Astrocyte of the spinal cord (primary cell): Measurements from ENCODE around the gene PCDHA12.
A peak's percentile ranks its signal among the peaks of the same experiment; 100 is the strongest.
"Not testable (repeated sequence)": the region's sequence is repeated elsewhere in the genome, so short reads cannot be mapped to it uniquely, and the experiment has no call there.

Source experiments
- DNase-seq: peaks from one replicate; pipeline ENCODE4 v3.0.0; 2011; ENCODE audit warnings: low read depth, low spot score
- H3K4me3 ChIP-seq: 2 replicates; pipeline ENCODE4 v1.5.1; 2011; ENCODE audit warnings: low read depth, mild to moderate bottlenecking, low read length, moderate library complexity
- in situ Hi-C: cut with HindIII; loops from 2 replicates; pipeline ENCODE4 v1.10.0; 2017; ENCODE audit warnings: low sequenced_read_pairs
- TF ChIP-seq, protein P1 (sequence below): IDR thresholded peaks from 2 replicates; pipeline ENCODE4 v1.5.1; 2012; ENCODE audit warnings: low read depth, mild to moderate bottlenecking, low read length, inconsistent platforms

The PCDHA12 gene

DNA sequence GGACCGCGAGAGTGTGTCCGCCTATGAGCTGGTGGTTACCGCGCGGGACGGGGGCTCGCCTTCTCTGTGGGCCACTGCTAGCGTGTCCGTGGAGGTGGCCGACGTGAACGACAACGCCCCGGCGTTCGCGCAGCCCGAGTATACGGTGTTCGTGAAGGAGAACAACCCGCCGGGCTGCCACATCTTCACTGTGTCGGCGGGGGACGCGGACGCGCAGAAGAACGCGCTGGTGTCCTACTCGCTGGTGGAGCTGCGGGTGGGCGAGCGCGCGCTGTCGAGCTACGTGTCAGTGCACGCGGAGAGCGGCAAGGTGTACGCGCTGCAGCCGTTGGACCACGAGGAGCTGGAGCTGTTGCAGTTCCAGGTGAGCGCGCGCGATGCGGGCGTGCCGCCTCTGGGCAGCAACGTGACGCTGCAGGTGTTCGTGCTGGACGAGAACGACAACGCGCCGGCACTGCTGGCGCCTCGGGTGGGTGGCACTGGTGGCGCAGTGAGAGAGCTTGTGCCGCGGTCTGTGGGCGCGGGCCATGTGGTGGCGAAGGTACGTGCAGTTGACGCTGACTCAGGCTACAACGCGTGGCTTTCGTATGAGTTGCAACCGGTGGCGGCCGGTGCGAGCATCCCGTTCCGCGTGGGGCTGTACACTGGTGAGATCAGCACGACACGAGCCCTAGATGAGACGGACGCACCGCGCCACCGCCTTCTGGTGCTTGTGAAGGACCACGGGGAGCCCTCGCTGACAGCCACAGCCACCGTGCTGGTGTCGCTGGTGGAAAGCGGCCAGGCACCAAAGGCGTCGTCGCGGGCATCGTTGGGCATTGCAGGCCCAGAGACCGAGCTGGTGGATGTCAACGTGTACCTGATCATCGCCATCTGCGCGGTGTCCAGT lies 39.2 kb upstream of the PCDHA12 start:
- TF ChIP-seq, protein P1, sequence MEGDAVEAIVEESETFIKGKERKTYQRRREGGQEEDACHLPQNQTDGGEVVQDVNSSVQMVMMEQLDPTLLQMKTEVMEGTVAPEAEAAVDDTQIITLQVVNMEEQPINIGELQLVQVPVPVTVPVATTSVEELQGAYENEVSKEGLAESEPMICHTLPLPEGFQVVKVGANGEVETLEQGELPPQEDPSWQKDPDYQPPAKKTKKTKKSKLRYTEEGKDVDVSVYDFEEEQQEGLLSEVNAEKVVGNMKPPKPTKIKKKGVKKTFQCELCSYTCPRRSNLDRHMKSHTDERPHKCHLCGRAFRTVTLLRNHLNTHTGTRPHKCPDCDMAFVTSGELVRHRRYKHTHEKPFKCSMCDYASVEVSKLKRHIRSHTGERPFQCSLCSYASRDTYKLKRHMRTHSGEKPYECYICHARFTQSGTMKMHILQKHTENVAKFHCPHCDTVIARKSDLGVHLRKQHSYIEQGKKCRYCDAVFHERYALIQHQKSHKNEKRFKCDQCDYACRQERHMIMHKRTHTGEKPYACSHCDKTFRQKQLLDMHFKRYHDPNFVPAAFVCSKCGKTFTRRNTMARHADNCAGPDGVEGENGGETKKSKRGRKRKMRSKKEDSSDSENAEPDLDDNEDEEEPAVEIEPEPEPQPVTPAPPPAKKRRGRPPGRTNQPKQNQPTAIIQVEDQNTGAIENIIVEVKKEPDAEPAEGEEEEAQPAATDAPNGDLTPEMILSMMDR, result no peak
- no peak for DNase-seq
- no peak overlapping the region for H3K4me3 ChIP-seq
- in situ Hi-C loops, result no loop called here

GRCh38 chr5:140840978-140841962 lies 33.8 kb upstream of the PCDHA12 start, which contains the start of gene PCDHA8:
PCDHA8 (plus strand) TSS chr5:140841187; CDS start chr5:140841322, 135 bp downstream.
- in situ Hi-C loops, result no loop called here
- DNase-seq, result no peak
- H3K4me3 ChIP-seq, result no peak within 1 kb of the TSS
- TF ChIP-seq, protein P1, result peak; percentile 21

DNA sequence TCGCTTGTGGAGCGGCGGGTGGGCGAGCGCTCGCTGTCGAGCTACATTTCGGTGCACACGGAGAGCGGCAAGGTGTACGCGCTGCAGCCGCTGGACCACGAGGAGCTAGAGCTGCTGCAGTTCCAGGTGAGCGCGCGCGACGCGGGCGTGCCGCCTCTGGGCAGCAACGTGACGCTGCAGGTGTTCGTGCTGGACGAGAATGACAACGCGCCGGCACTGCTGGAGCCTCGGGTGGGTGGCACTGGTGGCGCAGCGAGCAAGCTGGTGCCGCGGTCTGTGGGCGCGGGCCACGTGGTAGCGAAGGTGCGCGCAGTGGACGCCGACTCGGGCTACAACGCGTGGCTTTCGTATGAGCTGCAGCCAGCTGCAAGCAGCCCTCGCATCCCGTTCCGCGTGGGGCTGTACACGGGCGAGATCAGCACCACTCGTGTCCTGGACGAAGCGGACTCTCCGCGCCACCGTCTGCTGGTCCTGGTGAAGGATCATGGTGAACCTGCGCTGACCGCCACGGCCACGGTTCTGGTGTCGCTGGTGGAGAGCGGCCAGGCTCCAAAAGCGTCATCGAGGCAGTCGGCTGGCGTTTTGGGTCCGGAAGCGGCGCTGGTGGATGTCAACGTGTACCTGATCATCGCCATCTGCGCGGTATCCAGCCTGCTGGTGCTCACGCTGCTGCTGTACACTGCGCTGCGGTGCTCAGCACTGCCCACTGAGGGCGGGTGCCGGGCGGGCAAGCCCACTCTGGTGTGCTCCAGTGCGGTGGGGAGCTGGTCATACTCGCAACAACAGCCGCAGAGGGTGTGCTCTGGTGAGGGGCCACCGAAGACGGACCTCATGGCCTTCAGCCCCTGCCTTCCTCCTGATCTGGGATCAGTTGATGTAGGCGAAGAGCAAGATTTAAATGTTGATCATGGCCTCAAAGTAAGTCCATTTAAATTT lies 32.0 kb upstream of the PCDHA12 start:
- DNase-seq, result no peak
- H3K4me3 ChIP-seq, result no peak overlapping the region
- TF ChIP-seq, protein P1, result no peak
- in situ Hi-C loops, result no loop called here

DNA sequence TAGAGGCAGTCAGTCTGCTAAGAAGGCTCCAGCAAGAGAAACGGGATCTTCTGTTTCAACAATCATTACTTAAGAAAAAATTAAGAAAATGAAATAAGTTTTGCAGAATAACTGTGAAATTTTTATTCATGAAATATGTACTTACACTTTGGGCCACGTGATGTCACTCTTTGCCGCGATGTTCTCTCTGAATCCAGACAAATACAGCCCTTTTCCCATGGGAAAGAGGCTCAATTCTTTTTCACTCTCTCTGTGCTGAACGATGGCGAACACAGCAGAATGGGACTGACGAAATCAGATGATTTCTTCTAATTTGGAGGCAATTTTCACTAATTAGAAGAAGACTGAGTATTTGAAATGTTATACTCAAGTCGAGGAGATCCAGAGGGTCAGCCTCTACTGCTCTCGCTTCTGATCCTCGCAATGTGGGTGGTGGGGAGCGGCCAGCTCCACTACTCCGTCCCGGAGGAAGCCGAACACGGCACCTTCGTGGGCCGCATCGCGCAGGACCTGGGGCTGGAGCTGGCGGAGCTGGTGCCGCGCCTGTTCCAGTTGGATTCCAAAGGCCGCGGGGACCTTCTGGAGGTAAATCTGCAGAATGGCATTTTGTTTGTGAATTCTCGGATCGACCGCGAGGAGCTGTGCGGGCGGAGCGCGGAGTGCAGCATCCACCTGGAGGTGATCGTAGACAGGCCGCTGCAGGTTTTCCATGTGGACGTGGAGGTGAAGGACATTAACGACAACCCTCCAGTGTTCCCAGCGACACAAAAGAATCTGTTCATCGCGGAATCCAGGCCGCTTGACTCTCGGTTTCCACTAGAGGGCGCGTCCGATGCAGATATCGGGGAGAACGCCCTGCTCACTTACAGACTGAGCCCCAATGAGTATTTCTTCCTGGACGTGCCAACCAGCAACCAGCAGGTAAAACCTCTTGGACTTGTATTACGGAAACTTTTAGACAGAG lies 26.7 kb upstream of the PCDHA12 start, which contains the start of gene PCDHA9:
Gene PCDHA9, plus strand, starts transcription at position 244 of the 964 bp plus-strand sequence. Its CDS starts 114 bp downstream, at position 358.
- DNase-seq, in situ Hi-C loops: not testable (repeated sequence)

GRCh38 chr5:140849831-140850634 lies 25.1 kb upstream of the PCDHA12 start:
- DNase-seq, H3K4me3 ChIP-seq, in situ Hi-C loops: not testable (repeated sequence)

More for the DNA sequence above, 26.7 kb upstream of the PCDHA12 start, which contains the start of gene PCDHA9:
- not testable (repeated sequence) for H3K4me3 ChIP-seq
